ENCODE data around the gene EEFSEC. TPM values are rescaled to one million over a fixed set of nuclear protein-coding genes. Genes with fewer than 3 reads are reported as not detected.
A peak's percentile ranks its signal among the peaks of the same experiment; 100 is the strongest.

The EEFSEC gene
- total RNA-seq, 4 donors from 2014 or later: 25.1 to 43.5 (median 29.5) TPM

- Histone ChIP-seq H3K4me3 (no peak overlapping the region), H3K4me1 (peaks cover 0 to 69% (median 44%) of the 10 kb centered on the region in 4 donors), H3K36me3 (peaks cover 0 to 8% (median 0%) of the 10 kb centered on the region in 3 donors), H3K27ac (peak overlapping the region in 3 of 4 donors; percentile 27 to 84 (median 79)), H3K27me3 (no peaks in the 10 kb centered on the region), H3K9me3 (no peaks in the 10 kb centered on the region)
- WGBS, 2 donors: 45 to 77% methylated on average over 2 of the region's 2 CpGs
- TF ChIP-seq EP300 (IDR thresholded peaks at IDR 0.05) (no peak), CTCF (IDR thresholded peaks at IDR 0.05) (no peak), POLR2A (IDR thresholded peaks at IDR 0.05) (no peak)
- no peak for DNase-seq (ENCODE audit: low spot score in 2 of 2)
Measured at GRCh38 chr3:128281056-128281455, 127.8 kb downstream of the EEFSEC start.

GRCh38 chr3:128281461-128282367, 128.4 kb downstream of the EEFSEC start:
- H3K27ac ChIP-seq: peak overlapping the region in 3 of 4 donors; percentile 16 to 84 (median 79)
- no peaks in the 10 kb centered on the region for H3K27me3 ChIP-seq
- peaks cover 0 to 63% (median 42%) of the 10 kb centered on the region in 4 donors for H3K4me1 ChIP-seq
- 63 to 64% methylated on average over 11 of the region's 11 CpGs for WGBS, 2 donors
- H3K9me3 ChIP-seq: no peaks in the 10 kb centered on the region
- H3K4me3 ChIP-seq: no peak overlapping the region
- no peak for DNase-seq (ENCODE audit: low spot score in 2 of 2)
- no peak for TF ChIP-seq EP300 (IDR thresholded peaks at IDR 0.05)
- no peak for TF ChIP-seq POLR2A (IDR thresholded peaks at IDR 0.05)
- TF ChIP-seq CTCF (IDR thresholded peaks at IDR 0.05): no peak
- H3K36me3 ChIP-seq: peaks cover 0 to 12% (median 0%) of the 10 kb centered on the region in 3 donors

- TF ChIP-seq CTCF (IDR thresholded peaks at IDR 0.05) (no peak), POLR2A (IDR thresholded peaks at IDR 0.05) (no peak), EP300 (IDR thresholded peaks at IDR 0.05) (no peak)
- H3K27ac ChIP-seq: peak overlapping the region in 3 of 4 donors; percentile 51 to 84 (median 79)
- H3K27me3 ChIP-seq: no peaks in the 10 kb centered on the region
- WGBS, 2 donors: 38 to 47% methylated on average over 14 to 16 of the region's 16 CpGs
- peaks cover 0 to 58% (median 42%) of the 10 kb centered on the region in 4 donors for H3K4me1 ChIP-seq
- H3K9me3 ChIP-seq: no peaks in the 10 kb centered on the region
- peaks cover 0 to 15% (median 0%) of the 10 kb centered on the region in 3 donors for H3K36me3 ChIP-seq
- no peak overlapping the region for H3K4me3 ChIP-seq
- DNase-seq (ENCODE audit: low spot score in 2 of 2): peak; percentile 29 to 35
Measured at GRCh38 chr3:128282380-128283196, 129.3 kb downstream of the EEFSEC start.

GRCh38 chr3:128283421-128283820, 130.1 kb downstream of the EEFSEC start:
- 84 to 85% methylated on average over 3 of the region's 3 CpGs for WGBS, 2 donors
- TF ChIP-seq EP300 (IDR thresholded peaks at IDR 0.05): no peak
- TF ChIP-seq POLR2A (IDR thresholded peaks at IDR 0.05): no peak
- TF ChIP-seq CTCF (IDR thresholded peaks at IDR 0.05): no peak
- no peaks in the 10 kb centered on the region for H3K27me3 ChIP-seq
- peaks cover 0 to 23% (median 0%) of the 10 kb centered on the region in 3 donors for H3K36me3 ChIP-seq
- no peak overlapping the region for H3K4me3 ChIP-seq
- peak overlapping the region in 1 of 4 donors; percentile 84 for H3K27ac ChIP-seq
- DNase-seq (ENCODE audit: low spot score in 2 of 2): no peak
- no peaks in the 10 kb centered on the region for H3K9me3 ChIP-seq
- peaks cover 0 to 50% (median 38%) of the 10 kb centered on the region in 4 donors for H3K4me1 ChIP-seq
